ENCODE results near the gene AFF3.
"Not testable (repeated sequence)": the region's sequence is repeated elsewhere in the genome, so short reads cannot be mapped to it uniquely, and the experiment has no call there.

Gene AFF3

GRCh38 chr2:100148883-100149282 is 6.5 kb upstream of the AFF3 start:
- no peak for DNase-seq (ENCODE audit: low read depth)

GRCh38 chr2:100146657-100146960 is 4.2 kb upstream of the AFF3 start:
- no peak for DNase-seq (ENCODE audit: low read depth)

DNA sequence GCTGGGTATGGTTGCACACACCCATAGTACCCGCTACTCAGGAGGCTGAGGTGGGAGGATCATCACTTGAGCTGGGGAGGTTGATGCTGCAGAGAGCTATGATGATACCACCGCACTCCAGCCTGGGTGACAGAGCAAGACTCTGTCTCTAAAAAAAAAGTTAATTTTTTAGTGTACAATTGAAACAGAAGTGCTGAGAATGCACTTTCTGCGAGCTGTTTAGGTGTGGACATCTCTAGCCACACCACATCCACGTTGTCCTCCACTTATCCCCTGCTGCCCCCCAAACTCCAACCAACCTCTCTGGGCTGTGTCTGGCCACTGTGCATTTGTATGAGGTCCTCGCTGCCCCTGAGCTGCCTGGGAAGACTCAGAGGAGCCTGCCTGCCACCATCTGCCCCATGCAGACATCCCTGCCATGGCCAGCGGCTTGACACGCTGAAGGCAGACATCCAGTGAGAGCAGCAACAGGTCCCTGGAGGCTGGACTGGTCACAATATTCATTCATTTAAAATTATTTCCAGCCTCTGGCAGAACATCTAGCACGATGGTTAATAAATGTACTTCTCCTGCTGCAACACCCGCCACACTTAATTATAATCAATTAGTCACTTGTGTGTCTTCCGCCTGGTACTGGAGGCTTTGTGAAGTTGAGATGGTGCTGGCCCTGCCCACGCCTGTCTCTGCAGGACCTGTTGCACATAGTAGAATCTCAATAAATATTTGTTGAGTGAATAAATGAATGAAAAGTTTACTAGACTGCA is 3.7 kb upstream of the AFF3 start:
- no peak for DNase-seq (ENCODE audit: low read depth)

DNA sequence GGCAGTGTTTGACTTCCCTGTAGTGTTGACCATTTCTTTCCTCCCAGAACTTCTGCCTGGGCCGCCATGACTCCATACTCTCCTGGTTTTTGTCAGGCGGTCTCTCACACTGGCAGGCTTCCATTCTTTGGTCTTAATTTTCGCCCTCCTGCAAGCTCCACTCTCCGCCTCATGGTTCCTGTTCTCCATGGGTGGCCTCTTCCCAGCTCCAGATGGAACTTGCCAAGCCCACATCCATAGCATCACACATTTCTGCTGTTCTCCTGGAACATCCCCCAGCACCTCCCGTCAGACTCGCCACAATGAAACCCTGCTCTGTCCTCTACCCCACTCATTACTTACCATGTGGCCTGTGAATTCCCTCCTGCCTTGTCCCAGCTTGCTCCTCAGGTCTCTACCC is 896 bp upstream of the AFF3 start:
- DNase-seq (ENCODE audit: low read depth) = no peak

GRCh38 chr2:100141906-100142305 is 484 bp downstream of the AFF3 start:
- no peak for DNase-seq (ENCODE audit: low read depth)

GRCh38 chr2:100140582-100140981 is 1.8 kb downstream of the AFF3 start:
- no peak for DNase-seq (ENCODE audit: low read depth)

- DNase-seq (ENCODE audit: low read depth) = no peak
Measured at GRCh38 chr2:100137866-100138570, 4.4 kb downstream of the AFF3 start.

DNA sequence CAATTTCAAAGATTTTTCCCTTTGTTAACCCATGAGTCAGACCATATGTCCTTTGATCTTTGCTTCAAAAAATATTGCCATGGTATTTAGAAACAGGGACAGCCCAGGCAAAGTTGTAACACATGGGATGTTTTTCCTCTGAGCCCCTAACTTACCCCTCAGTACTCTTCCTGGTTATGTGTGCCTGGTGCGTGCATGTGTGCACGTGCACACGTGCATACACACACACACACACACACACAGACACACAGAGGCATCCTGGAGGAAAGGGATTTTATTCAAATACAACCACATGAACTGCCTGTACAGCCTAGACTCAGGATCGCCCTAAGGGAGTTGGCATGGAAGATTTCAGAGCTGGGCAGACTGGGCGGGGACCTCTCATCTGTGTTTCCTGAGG is 5.1 kb downstream of the AFF3 start:
- DNase-seq (ENCODE audit: low read depth) = no peak

DNA sequence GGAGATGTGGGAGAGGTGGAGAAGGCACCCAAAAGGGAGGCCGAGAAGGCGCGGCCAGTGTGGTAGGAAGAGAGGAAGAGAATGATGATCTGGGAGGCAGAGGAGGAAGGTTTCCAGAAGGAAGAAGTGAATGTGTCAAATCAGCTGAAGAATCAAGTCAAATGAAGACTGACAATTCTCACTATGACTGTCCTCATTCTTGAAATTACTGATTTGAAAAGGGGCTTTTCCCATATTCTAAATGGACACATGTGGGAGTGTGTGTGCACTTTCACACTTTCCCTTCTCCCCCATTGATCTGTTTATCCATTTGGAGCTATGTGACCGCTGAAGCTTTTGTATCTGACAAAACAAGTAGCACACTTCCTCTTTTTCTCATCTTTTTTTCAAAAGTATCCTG is 6.1 kb downstream of the AFF3 start:
- DNase-seq (ENCODE audit: low read depth) = no peak

DNA sequence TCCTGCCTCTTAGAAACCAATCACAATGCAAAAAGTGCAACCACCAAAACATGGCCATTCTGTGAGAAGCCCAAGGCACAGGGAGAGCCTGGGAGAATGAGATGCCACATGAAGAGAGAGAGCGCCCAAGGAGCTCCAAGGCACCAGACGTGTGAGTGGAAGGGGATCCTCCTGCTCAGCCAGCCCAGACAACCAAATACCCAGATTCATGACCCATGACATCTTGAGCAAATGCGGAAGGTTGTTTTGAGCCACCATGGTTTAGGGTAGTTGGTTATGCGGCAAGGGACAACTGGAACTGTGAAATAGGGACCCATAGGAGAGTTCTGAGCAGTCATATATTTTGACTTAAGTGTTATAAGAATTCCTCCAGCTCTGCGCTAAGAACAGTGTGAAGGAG is 7.0 kb downstream of the AFF3 start:
- DNase-seq (ENCODE audit: low read depth) = no peak

- no peak for DNase-seq (ENCODE audit: low read depth)
Measured at GRCh38 chr2:100130595-100131391, 11.6 kb downstream of the AFF3 start.

DNA sequence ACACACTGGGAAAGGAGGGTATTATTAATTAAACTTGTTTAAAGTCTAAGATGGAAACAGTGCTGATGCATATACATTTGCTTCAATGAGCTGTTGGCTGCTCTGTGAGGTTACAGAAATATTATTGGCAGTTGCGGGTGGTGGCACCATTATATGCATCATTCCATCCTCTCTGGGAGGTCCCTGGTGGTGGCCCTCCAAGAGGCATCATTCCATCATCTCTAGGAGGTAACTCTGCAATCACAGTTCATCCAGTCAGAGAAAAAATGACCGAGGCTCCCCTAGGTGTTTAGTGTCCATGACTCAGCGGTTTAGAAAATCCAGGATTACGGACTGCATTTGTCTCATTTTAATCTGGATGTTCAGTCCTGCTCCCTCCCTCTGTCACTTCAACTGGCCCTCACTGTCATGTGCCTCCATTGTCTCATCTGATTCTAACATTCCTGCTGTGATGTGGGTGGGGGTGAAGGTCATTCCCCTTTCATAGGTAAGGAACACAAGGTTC is 15.4 kb downstream of the AFF3 start:
- DNase-seq (ENCODE audit: low read depth) = no peak

DNA sequence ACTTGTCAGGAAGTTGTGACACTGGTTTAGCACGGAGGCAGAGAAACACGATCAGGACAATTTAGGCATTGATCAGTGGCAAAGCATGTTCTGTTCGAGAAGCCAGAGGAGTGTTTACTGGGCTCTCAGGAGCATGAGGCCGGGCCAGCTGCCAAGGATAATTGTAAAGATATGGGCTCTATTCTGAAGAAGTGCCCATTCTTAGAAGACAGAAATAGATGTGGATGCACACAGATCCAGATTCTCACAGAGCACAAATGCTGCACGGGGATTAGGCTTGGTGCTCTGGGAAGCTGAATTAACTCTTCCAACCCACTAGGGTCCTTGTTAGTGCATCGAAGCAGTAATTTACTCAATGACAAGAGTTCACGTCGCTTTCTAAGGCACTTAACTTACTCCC is 16.2 kb downstream of the AFF3 start:
- no peak for DNase-seq (ENCODE audit: low read depth)

GRCh38 chr2:100125626-100126025 is 16.8 kb downstream of the AFF3 start:
- DNase-seq (ENCODE audit: low read depth) = no peak

- no peak for DNase-seq (ENCODE audit: low read depth)
Measured at GRCh38 chr2:100124761-100125160, 17.6 kb downstream of the AFF3 start.

DNA sequence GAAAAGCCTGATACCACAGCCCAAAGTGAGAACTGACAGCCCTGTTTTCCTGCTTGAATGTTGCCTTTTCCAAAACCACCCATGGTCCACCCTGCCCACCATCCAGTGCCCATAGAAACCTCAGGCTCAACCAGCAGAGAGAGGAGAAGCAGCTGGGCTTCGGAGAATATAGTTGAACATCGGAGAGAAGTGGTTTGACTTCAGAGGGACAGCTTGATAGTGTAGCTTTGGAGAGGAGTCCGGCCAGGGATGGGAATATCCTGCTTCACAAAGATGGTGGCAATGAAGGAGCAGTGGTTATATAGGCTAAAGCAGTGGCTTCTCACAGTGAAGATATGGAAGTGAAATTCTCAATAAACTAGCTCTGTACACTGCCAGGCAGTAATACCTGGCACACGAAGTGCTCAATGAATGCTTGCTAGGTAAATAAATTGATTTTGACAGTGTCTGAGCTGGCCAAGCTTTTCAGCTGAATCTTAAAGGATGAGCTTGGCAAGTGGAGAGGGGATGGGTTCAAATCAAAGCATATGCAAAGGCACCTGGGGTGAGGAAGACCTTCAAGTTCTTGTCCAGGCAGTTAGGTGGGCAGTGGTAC is 21.2 kb downstream of the AFF3 start:
- no peak for DNase-seq (ENCODE audit: low read depth)

GRCh38 chr2:100119235-100119634 is 23.2 kb downstream of the AFF3 start:
- DNase-seq (ENCODE audit: low read depth) = no peak

GRCh38 chr2:100113990-100114433 is 28.4 kb downstream of the AFF3 start:
- DNase-seq (ENCODE audit: low read depth) = no peak

- no peak for DNase-seq (ENCODE audit: low read depth)
Measured at GRCh38 chr2:100110614-100111000, 31.8 kb downstream of the AFF3 start.

DNA sequence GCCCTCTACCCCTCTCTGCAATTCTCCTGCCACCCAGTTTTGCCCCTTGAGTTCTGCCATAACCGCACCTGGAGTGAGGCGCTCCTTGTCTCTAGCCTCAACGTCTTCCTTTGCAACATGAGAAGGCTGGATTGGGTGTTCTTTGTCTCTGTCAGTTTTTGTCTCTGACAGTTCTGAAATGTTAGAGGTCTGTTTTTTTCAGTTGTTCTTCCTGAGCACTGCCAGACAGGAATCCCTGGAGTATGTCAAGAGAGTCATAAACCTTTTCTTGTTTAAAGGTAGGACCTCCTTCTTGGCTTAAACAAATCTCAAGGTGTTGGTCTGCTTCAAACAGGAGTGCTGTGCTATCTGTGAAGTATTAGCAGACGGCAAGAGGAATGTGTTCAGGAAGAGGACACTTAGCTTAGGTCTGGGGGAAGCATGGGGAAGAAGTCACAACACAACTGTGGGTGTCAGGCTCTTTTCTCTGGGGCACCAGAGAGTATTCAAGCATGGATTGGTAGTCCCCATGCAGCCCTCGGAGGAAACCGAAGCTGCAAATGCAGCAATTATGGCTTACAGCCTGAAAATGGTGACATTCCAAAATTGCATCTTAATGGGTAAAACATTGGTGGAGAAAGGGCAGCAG is 32.3 kb downstream of the AFF3 start:
- DNase-seq (ENCODE audit: low read depth) = no peak

DNA sequence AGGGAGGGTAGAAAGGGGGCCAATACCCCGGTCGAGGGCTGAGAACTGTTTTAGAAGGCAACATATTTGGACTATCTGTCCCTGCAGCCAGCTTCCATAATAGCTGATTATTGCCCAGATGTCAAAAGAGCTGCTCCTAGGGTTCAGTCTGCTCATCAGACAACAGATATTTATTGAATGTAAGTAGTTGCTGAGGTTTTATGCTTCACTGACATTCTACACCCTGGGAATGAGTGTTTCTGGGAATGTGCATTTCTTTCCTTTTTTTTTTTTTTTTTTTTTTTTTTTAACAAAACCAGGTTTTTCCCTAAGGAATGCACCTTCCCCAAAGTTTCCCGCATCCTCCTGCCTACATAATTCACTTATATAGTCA is 33.8 kb downstream of the AFF3 start:
- DNase-seq (ENCODE audit: low read depth) = not testable (repeated sequence)
